Large intestine (tissue), 3 donors: ENCODE results near the gene KIF6. TPM values are rescaled to one million over a fixed set of nuclear protein-coding genes. Genes with fewer than 3 reads are reported as not detected.
A peak's percentile ranks its signal among the peaks of the same experiment; 100 is the strongest.
"Not testable (repeated sequence)": the region's sequence is repeated elsewhere in the genome, so short reads cannot be mapped to it uniquely, and the experiment has no call there.

Experiments used
- DNase-seq, 2 donors: peaks; one replicate each; pipeline versions ENCODE4 v3.0.0 to v3.0.0-alpha.2; 2013
- H3K27ac ChIP-seq: one replicate; pipeline ENCODE4 v1.5.1; 2013; ENCODE audit warnings: low read length
- H3K27me3 ChIP-seq: 2 replicates; pipeline ENCODE4 v1.6.1; 2013; ENCODE audit warnings: low read length; ENCODE audit not compliant: control insufficient read depth, insufficient read depth
- H3K36me3 ChIP-seq: 2 replicates; pipeline ENCODE4 v1.6.1; 2013; ENCODE audit warnings: low read length; ENCODE audit not compliant: control insufficient read depth, insufficient read depth
- H3K4me1 ChIP-seq: one replicate; pipeline ENCODE4 v1.6.1; 2013; ENCODE audit warnings: low read length; ENCODE audit not compliant: control insufficient read depth, insufficient read depth
- H3K4me3 ChIP-seq: one replicate; pipeline ENCODE4 v1.5.1; 2013; ENCODE audit warnings: low read length
- H3K9me3 ChIP-seq: one replicate; pipeline ENCODE4 v1.6.1; 2013; ENCODE audit warnings: mild to moderate bottlenecking, low read depth, low read length, moderate library complexity; ENCODE audit not compliant: control insufficient read depth
- WGBS: methylation state at CpG from one replicate; pipeline ENCODE4 v1.1.5; 2013; ENCODE audit warnings: low lambda C conversion rate; ENCODE audit not compliant: insufficient coverage; 5-methylcytosine and 5-hydroxymethylcytosine counted together
- polyA plus RNA-seq: library from polyadenylated mRNA; unstranded; fragments of 120-200 nt; gene quantifications from one replicate; pipeline ENCODE4 v1.2.1, GENCODE V29; 2013

Gene KIF6
- polyA plus RNA-seq, 1 donor: 0.70 TPM

GRCh38 chr6:39488255-39488879 lies 236.8 kb downstream of the KIF6 start:
- Histone ChIP-seq H3K4me1 (peaks cover 5% of the 10 kb centered on the region), H3K27me3 (peaks cover 15% of the 10 kb centered on the region), H3K27ac (no peak overlapping the region), H3K9me3 (no peaks in the 10 kb centered on the region), H3K4me3 (no peak overlapping the region), H3K36me3 (no peaks in the 10 kb centered on the region)
- no CpG with 5 or more reads among the region's 1 CpG for WGBS
- no peak for DNase-seq

GRCh38 chr6:39484276-39484675 lies 240.9 kb downstream of the KIF6 start:
- Histone ChIP-seq H3K4me1 (peaks cover 5% of the 10 kb centered on the region), H3K27ac (no peak overlapping the region), H3K9me3 (no peaks in the 10 kb centered on the region), H3K27me3 (peaks cover 15% of the 10 kb centered on the region), H3K4me3 (no peak overlapping the region), H3K36me3 (no peaks in the 10 kb centered on the region)
- WGBS: no CpG with 5 or more reads among the region's 3 CpGs
- no peak for DNase-seq

- H3K9me3 ChIP-seq, H3K4me3 ChIP-seq, H3K36me3 ChIP-seq, DNase-seq, H3K27me3 ChIP-seq, H3K27ac ChIP-seq, H3K4me1 ChIP-seq: not testable (repeated sequence)
- WGBS: no CpG with 5 or more reads among the region's 1 CpG
These were observed 245.4 kb downstream of the KIF6 start for GRCh38 chr6:39479819-39480218.

- Histone ChIP-seq H3K27ac (no peak overlapping the region), H3K4me1 (no peaks in the 10 kb centered on the region), H3K4me3 (no peak overlapping the region), H3K9me3 (no peaks in the 10 kb centered on the region), H3K27me3 (peaks cover 2% of the 10 kb centered on the region), H3K36me3 (no peaks in the 10 kb centered on the region)
- no peak for DNase-seq
- WGBS: 57% methylated on average over 1 of the region's 1 CpG
These were observed 248.5 kb downstream of the KIF6 start for GRCh38 chr6:39476670-39477069.

- no CpG with 5 or more reads among the region's 1 CpG for WGBS
These were observed 249.1 kb downstream of the KIF6 start for GRCh38 chr6:39476151-39476550.

GRCh38 chr6:39471954-39472659 lies 253.1 kb downstream of the KIF6 start:
- DNase-seq: no peak
- Histone ChIP-seq H3K4me1 (peaks cover 3% of the 10 kb centered on the region), H3K27me3 (peaks cover 3% of the 10 kb centered on the region), H3K9me3 (no peaks in the 10 kb centered on the region), H3K36me3 (no peaks in the 10 kb centered on the region), H3K4me3 (no peak overlapping the region), H3K27ac (no peak overlapping the region)
- WGBS: no CpG with 5 or more reads among the region's 5 CpGs

More at GRCh38 chr6:39476151-39476550, 249.1 kb downstream of the KIF6 start:
- no peaks in the 10 kb centered on the region for H3K9me3 ChIP-seq
- no peaks in the 10 kb centered on the region for H3K4me1 ChIP-seq
- no peaks in the 10 kb centered on the region for H3K36me3 ChIP-seq
- no peak overlapping the region for H3K4me3 ChIP-seq
- DNase-seq: no peak
- H3K27me3 ChIP-seq: peaks cover 3% of the 10 kb centered on the region
- no peak overlapping the region for H3K27ac ChIP-seq

GRCh38 chr6:39470506-39470905 lies 254.7 kb downstream of the KIF6 start:
- H3K9me3 ChIP-seq: no peaks in the 10 kb centered on the region
- no peak overlapping the region for H3K4me3 ChIP-seq
- DNase-seq: no peak
- peaks cover 3% of the 10 kb centered on the region for H3K27me3 ChIP-seq
- H3K4me1 ChIP-seq: peaks cover 3% of the 10 kb centered on the region
- no peak overlapping the region for H3K27ac ChIP-seq
- 83% methylated on average over 2 of the region's 3 CpGs for WGBS
- H3K36me3 ChIP-seq: no peaks in the 10 kb centered on the region

GRCh38 chr6:39468385-39468784 lies 256.8 kb downstream of the KIF6 start:
- Histone ChIP-seq H3K27me3 (peaks cover 3% of the 10 kb centered on the region), H3K27ac (no peak overlapping the region), H3K36me3 (no peaks in the 10 kb centered on the region), H3K9me3 (no peaks in the 10 kb centered on the region), H3K4me3 (no peak overlapping the region), H3K4me1 (peaks cover 3% of the 10 kb centered on the region)
- 100% methylated on average over 1 of the region's 1 CpG for WGBS
- no peak for DNase-seq

- peaks cover 3% of the 10 kb centered on the region for H3K4me1 ChIP-seq
- peaks cover 3% of the 10 kb centered on the region for H3K27me3 ChIP-seq
- no peaks in the 10 kb centered on the region for H3K36me3 ChIP-seq
- no peaks in the 10 kb centered on the region for H3K9me3 ChIP-seq
- DNase-seq: peak; percentile 45 to 83
- no CpG with 5 or more reads among the region's 1 CpG for WGBS
- no peak overlapping the region for H3K27ac ChIP-seq
- H3K4me3 ChIP-seq: no peak overlapping the region
These were observed 258.6 kb downstream of the KIF6 start for GRCh38 chr6:39466631-39467030.

GRCh38 chr6:39465539-39465938 lies 259.7 kb downstream of the KIF6 start:
- no peak for DNase-seq
- no peak overlapping the region for H3K4me3 ChIP-seq
- H3K27me3 ChIP-seq: no peaks in the 10 kb centered on the region
- no peaks in the 10 kb centered on the region for H3K9me3 ChIP-seq
- H3K36me3 ChIP-seq: no peaks in the 10 kb centered on the region
- no CpG with 5 or more reads among the region's 1 CpG for WGBS
- H3K4me1 ChIP-seq: peaks cover 3% of the 10 kb centered on the region
- H3K27ac ChIP-seq: no peak overlapping the region

- DNase-seq: no peak
- Histone ChIP-seq H3K27ac (no peak overlapping the region), H3K27me3 (no peaks in the 10 kb centered on the region), H3K4me1 (peaks cover 3% of the 10 kb centered on the region), H3K9me3 (no peaks in the 10 kb centered on the region), H3K4me3 (no peak overlapping the region), H3K36me3 (no peaks in the 10 kb centered on the region)
- WGBS: no CpG with 5 or more reads among the region's 5 CpGs
These were observed 261.1 kb downstream of the KIF6 start for GRCh38 chr6:39464067-39464466.
